Hepatic stellate cell (primary cell): ENCODE results near the gene STK24.

Experiments used
- DNase-seq: peaks from one replicate; pipeline ENCODE4 v3.0.0; 2011; ENCODE audit warnings: low spot score

Gene STK24

DNA sequence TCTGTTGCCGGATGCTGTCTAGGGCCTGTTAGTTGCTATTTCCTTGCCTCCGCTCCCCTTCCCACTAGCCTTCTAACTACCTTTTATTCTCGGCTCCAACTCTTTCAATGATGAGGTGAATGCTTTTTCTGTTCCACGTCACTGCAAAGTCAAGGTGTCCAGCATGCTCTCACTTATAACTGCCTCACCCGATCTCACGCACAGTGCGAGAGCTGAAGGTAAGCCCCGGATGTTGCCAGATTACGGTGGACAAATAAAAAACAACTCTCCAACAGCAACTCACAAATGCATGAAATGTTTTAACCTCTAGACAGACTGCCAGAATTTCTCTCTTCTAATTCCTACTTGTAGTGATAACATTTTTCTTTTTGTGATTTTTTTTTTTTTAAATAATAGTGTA, 169.9 kb downstream of the STK24 start:
- no peak for DNase-seq

DNA sequence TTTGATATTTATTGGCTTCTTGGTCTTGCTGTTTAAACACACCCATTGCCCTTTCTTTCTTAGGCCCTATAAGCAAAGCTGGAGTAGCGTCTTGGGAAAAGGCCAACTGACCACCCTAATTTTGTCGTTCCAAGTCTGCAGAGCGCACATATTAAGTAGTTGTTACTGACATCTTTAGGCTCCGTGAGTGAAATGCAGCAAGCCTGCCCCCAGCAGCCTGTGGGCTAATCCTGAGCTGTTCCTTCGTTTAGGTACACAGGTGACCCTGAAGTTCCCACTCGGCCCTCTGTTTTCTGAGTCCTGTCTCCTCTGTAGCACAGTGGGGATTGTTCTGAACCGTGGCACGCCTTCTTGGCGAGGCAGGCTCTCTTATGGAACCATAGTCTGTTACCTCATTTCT, 170.5 kb downstream of the STK24 start:
- no peak for DNase-seq

DNA sequence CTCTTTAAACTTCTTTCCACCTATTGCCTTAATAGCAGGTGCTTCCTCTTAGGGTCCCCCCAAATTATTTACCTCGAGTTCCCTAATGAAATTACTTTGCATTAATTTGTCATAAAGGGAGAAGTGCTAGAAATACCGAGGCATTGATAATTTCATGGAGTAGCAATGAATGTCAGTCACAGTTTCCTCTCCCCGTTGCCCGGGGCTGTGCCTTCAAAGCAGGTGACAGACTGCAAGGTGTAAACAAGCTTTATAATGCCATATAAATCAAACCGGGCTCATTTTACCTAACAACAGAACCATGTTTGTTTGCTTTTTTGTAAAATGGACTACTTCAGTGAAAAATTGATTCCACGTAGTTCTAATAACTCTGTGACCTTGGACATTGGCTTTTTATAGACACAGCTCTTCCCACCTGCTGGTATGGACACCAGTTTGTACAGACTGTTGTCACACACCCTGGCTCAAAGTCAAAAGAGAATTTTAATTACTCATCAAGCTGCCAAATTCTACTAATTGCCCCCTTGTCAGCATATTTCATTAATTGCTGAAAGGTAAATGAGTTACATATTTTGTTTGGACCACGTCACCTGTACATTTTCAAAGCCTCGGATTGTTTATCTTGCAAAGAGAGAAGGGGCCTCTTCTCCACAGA, 171.1 kb downstream of the STK24 start:
- no peak for DNase-seq

GRCh38 chr13:98405107-98405571, 171.8 kb downstream of the STK24 start:
- DNase-seq, result no peak

DNA sequence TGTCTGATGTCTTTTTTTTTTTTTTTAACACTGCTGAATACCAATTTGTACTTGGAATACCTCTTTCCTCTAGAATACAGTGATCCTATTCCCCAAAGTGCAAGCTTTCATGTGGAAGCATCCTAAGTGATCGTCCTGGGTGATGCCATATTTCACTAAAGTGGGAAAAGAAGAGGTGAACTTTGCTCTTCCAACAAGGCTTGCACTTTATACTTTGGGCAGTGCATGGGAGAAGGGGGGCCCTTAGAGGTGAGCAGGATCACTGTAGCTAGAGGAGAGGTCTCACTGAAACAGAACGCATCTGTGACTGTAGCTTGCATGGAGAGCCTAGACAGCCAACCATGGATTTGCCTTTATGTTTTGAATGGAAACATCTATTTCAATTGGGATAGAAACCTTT, 173.8 kb downstream of the STK24 start:
- DNase-seq, result no peak

GRCh38 chr13:98401934-98402333, 175.0 kb downstream of the STK24 start:
- no peak for DNase-seq

DNA sequence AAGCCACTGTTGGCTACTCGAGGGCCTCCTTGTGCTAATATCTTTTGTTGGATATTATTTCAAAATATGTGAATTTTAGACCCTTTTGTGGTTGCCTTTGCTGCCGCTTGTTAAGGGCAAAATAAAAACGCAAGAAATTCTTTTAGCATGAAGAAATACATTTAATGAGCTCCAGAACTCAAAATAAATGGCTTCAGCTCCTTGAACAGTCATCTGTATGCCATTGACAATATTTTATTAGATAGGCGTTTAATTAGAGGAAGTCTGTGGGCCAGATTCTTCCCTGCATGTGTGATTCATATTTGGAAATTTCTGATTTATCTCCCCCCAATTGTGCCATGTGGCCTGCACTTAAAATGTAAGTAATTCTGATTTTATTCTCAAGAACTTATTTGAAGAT, 177.2 kb downstream of the STK24 start:
- DNase-seq, result no peak

DNA sequence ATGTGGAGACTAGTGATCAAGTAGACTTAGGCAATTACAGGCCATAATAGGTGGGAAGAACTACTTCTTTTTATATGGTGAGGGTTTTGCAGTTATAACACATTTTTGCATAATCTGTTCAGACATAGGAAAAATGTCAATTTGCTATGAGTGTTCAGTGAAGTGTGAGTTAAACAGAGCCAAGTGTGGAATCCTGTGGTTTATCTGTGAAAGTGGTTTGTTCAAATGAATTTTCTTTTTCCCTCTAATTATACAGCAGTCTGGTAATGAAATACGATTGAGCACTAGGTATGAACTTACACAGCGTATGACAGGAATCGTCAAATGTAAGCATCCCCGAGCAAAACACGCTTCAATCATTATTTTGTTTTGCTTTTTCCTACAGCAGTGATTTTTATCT, 178.3 kb downstream of the STK24 start:
- DNase-seq, result no peak

- no peak for DNase-seq
These were observed 179.0 kb downstream of the STK24 start for GRCh38 chr13:98397861-98398260.

DNA sequence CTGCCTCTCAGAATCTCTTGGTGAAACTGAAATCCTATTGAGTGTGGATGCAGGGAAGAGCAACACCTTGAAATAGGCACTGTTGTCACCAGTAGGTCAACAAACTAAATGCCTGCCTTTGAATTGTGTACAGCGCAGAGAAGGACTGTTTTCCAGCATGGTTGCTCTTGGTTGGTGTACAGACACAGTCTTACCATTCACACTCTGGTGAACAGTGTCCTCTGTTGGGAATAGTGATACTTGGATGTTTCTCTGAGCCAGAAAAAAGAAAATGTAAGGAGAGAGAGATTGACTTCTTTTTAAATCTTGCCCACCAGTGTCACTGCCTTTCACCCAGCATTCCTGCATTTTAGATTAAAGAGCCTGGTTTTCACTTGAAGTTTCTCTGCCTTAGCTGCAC, 179.7 kb downstream of the STK24 start:
- peak; percentile 19 for DNase-seq

GRCh38 chr13:98396071-98396710, 180.7 kb downstream of the STK24 start:
- no peak for DNase-seq
